ENCODE measurements around the gene SELENOM. TPM values are rescaled to one million over a fixed set of nuclear protein-coding genes. Genes with fewer than 3 reads are reported as not detected.

The SELENOM gene
- total and polyA plus RNA-seq, 2 donors (not counting 1 experiment from before 2014, with no cell fraction given), result 23.6 to 43.3 TPM

GRCh38 chr22:31154975-31155374 lies 47.6 kb upstream of the SELENOM start:
- CTCF ChIA-PET, result interaction anchor here (1.1 kb wide), 1 partner anchor 47 kb away, joined by 3 read pairs; no protein-coding TSS in a partner anchor
- intact Hi-C loops (cut with micrococcal nuclease), result no loop called here
- POLR2A ChIA-PET, result no interaction called here

GRCh38 chr22:31153357-31153756 lies 46.0 kb upstream of the SELENOM start:
- Histone ChIP-seq H4K20me1 (ENCODE audit: control insufficient read depth, insufficient read depth, low read length, poor library complexity, severe bottlenecking) (no peaks in the 10 kb centered on the region), H3K79me2 (ENCODE audit: control insufficient read depth, insufficient read depth, low read length) (no peaks in the 10 kb centered on the region), H3K4me3 (ENCODE audit: control extremely low read depth in 1 of 5, extremely low read depth in 1 of 5, insufficient read depth in 1 of 5, low read depth in 2 of 5, low read length in 4 of 5) (no peak overlapping the region), H3K4me1 (ENCODE audit: control insufficient read depth in 2 of 2, insufficient read depth in 2 of 2, low read length in 2 of 2) (no peaks in the 10 kb centered on the region), H3K36me3 (replicated peaks in 1 of 2; ENCODE audit: control extremely low read depth in 1 of 2, control insufficient read depth in 1 of 2, extremely low read depth in 1 of 2, insufficient read depth in 2 of 2, low read length in 1 of 2) (no peaks in the 10 kb centered on the region), H3K27me3 (replicated peaks in 1 of 4; ENCODE audit: control extremely low read depth in 1 of 4, control insufficient read depth in 3 of 4, insufficient read depth in 4 of 4, low read length in 3 of 4) (peaks cover 0 to 2% (median 0%) of the 10 kb centered on the region in 4 experiments), H3K4me2 (replicated peaks; ENCODE audit: low read depth, low read length, poor library complexity, severe bottlenecking) (no peak overlapping the region), H2AFZ (ENCODE audit: insufficient read depth, low read depth, low read length, poor library complexity, severe bottlenecking) (no peak overlapping the region), H3K9me3 (ENCODE audit: control extremely low read depth in 1 of 3, control insufficient read depth in 2 of 3, insufficient read depth in 1 of 3, low read length in 2 of 3) (no peaks in the 10 kb centered on the region), H3K27ac (ENCODE audit: low read length in 2 of 2) (no peak overlapping the region), H3K9ac (ENCODE audit: low read length) (no peak overlapping the region)
- H3K4me1 Mint-ChIP-seq, result no peaks in the 10 kb centered on the region
- ATAC-seq (ENCODE audit: low read depth), result no peak
- H3K4me3 Mint-ChIP-seq, result no peak overlapping the region
- peaks cover 9% of the 10 kb centered on the region for H3K27me3 Mint-ChIP-seq
- intact Hi-C loops (cut with micrococcal nuclease), result no loop called here
- TF ChIP-seq CTCF (IDR thresholded peaks at IDR 0.05), result no peak
- TF ChIP-seq EZH2 (IDR thresholded peaks at IDR 0.05; ENCODE audit: borderline replicate concordance, insufficient read depth, low read depth, low read length, poor library complexity, severe bottlenecking), result no peak
- H3K9me3 Mint-ChIP-seq (ENCODE audit: insufficient read depth), result no peaks in the 10 kb centered on the region
- CTCF ChIA-PET, result no interaction called here
- no peak for DNase-seq
- 94% methylated on average over 2 of the region's 3 CpGs for WGBS (ENCODE audit: insufficient coverage)
- POLR2A ChIA-PET, result no interaction called here
- no peak overlapping the region for H3K27ac Mint-ChIP-seq

More at GRCh38 chr22:31154975-31155374, 47.6 kb upstream of the SELENOM start:
- ATAC-seq (ENCODE audit: low read depth) (no peak), DNase-seq (no peak)
- Histone ChIP-seq H3K4me1 (ENCODE audit: control insufficient read depth in 2 of 2, insufficient read depth in 2 of 2, low read length in 2 of 2) (peaks cover 3 to 6% of the 10 kb centered on the region in 2 donors), H3K9me3 (ENCODE audit: control extremely low read depth in 1 of 3, control insufficient read depth in 2 of 3, insufficient read depth in 1 of 3, low read length in 2 of 3) (no peaks in the 10 kb centered on the region), H3K36me3 (replicated peaks in 1 of 2; ENCODE audit: control extremely low read depth in 1 of 2, control insufficient read depth in 1 of 2, extremely low read depth in 1 of 2, insufficient read depth in 2 of 2, low read length in 1 of 2) (no peaks in the 10 kb centered on the region), H3K4me2 (replicated peaks; ENCODE audit: low read depth, low read length, poor library complexity, severe bottlenecking) (no peak overlapping the region), H3K4me3 (ENCODE audit: control extremely low read depth in 1 of 5, extremely low read depth in 1 of 5, insufficient read depth in 1 of 5, low read depth in 2 of 5, low read length in 4 of 5) (no peak overlapping the region), H4K20me1 (ENCODE audit: control insufficient read depth, insufficient read depth, low read length, poor library complexity, severe bottlenecking) (no peaks in the 10 kb centered on the region), H3K27me3 (replicated peaks in 1 of 4; ENCODE audit: control extremely low read depth in 1 of 4, control insufficient read depth in 3 of 4, insufficient read depth in 4 of 4, low read length in 3 of 4) (peaks cover 0 to 2% (median 0%) of the 10 kb centered on the region in 4 experiments), H3K27ac (ENCODE audit: low read length in 2 of 2) (no peak overlapping the region), H3K9ac (ENCODE audit: low read length) (no peak overlapping the region), H2AFZ (ENCODE audit: insufficient read depth, low read depth, low read length, poor library complexity, severe bottlenecking) (no peak overlapping the region), H3K79me2 (ENCODE audit: control insufficient read depth, insufficient read depth, low read length) (peaks cover 6% of the 10 kb centered on the region)
- no peaks in the 10 kb centered on the region for H3K9me3 Mint-ChIP-seq (ENCODE audit: insufficient read depth)
- H3K27ac Mint-ChIP-seq, result no peak overlapping the region
- no CpG with 5 or more reads among the region's 1 CpG for WGBS (ENCODE audit: insufficient coverage)
- TF ChIP-seq CTCF (IDR thresholded peaks at IDR 0.05) (no peak), EZH2 (IDR thresholded peaks at IDR 0.05; ENCODE audit: borderline replicate concordance, insufficient read depth, low read depth, low read length, poor library complexity, severe bottlenecking) (no peak)
- H3K27me3 Mint-ChIP-seq, result peaks cover 7% of the 10 kb centered on the region
- no peak overlapping the region for H3K4me3 Mint-ChIP-seq
- peaks cover 6% of the 10 kb centered on the region for H3K4me1 Mint-ChIP-seq
